ENCODE results near the gene PPP6R1. TPM values are rescaled to one million over a fixed set of nuclear protein-coding genes. Genes with fewer than 3 reads are reported as not detected.

PPP6R1 gene
- total and polyA plus RNA-seq, 2 of the 13 experiments (the other 11 are each of a cell fraction or from before 2014, with no cell fraction given), result 25.8 to 54.0 TPM

DNA sequence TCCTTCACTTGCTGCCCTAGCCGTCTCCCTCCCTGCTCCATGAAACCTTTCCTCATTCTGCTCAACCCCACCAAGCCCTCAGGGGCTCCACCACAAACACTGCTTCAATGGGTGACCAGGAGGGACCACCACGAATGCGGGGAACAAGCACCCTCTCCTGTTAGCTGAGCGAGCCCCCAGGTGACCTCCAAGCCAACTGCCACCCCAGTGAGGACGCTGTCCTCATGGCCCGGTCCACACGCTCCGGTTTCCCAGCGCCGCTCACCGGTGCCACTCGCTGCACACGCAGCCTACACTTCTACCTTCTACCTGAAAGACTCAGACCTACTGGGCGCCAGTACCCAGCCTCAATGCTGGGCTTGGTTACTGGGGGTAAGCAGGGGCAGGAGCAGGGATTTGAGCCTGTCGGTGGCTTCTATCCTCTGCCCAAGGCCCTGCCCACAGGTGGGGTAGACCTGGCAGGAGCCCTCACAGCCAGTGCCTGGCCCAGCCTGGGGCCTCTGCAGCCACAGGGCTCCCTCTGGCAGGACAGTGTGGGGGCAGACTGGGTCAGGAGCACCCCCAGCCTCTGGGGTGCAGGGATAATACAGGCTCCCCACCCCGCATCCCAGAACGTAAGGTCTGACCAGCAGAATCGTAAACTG is 29.6 kb downstream of the PPP6R1 start (continued):
- TF ChIP-seq PHF8 (CRISPR knock-in tag; IDR thresholded peaks at IDR 0.05), result 0 out of 2 replicates have a peak, but pooled peaks have one; percentile 6
- TF ChIP-seq HOXA7 (CRISPR knock-in tag; IDR thresholded peaks at IDR 0.05), result peak; percentile 55; the same call in 1 of the 2 replicates
- no peak for TF ChIP-seq ZNF567 (CRISPR knock-in tag; IDR thresholded peaks at IDR 0.05; ENCODE audit: borderline replicate concordance)
- TF ChIP-seq ZNF839 (CRISPR knock-in tag; IDR thresholded peaks at IDR 0.05; ENCODE audit: borderline replicate concordance), result 0 out of 2 replicates have a peak, but pooled peaks have one; percentile 13
- TF ChIP-seq MEIS1 (CRISPR knock-in tag; IDR thresholded peaks at IDR 0.05; ENCODE audit: borderline replicate concordance), result no peak
- peak; percentile 13; the same call in 1 of the 2 replicates for TF ChIP-seq MXD1 (CRISPR knock-in tag; IDR thresholded peaks at IDR 0.05)
- TF ChIP-seq ZBTB43 (CRISPR knock-in tag; conservative IDR thresholded peaks at IDR 0.05), result no peak
- TF ChIP-seq, protein P1, sequence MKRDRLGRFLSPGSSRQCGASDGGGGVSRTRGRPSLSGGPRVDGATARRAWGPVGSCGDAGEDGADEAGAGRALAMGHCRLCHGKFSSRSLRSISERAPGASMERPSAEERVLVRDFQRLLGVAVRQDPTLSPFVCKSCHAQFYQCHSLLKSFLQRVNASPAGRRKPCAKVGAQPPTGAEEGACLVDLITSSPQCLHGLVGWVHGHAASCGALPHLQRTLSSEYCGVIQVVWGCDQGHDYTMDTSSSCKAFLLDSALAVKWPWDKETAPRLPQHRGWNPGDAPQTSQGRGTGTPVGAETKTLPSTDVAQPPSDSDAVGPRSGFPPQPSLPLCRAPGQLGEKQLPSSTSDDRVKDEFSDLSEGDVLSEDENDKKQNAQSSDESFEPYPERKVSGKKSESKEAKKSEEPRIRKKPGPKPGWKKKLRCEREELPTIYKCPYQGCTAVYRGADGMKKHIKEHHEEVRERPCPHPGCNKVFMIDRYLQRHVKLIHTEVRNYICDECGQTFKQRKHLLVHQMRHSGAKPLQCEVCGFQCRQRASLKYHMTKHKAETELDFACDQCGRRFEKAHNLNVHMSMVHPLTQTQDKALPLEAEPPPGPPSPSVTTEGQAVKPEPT (CRISPR knock-in tag; IDR thresholded peaks at IDR 0.05; ENCODE audit: low read depth), result no peak
- TF ChIP-seq PHB2 (IDR thresholded peaks at IDR 0.05; ENCODE audit: partially characterized antibody), result no peak
- no peak for TF ChIP-seq YEATS4 (CRISPR knock-in tag; IDR thresholded peaks at IDR 0.05; ENCODE audit: borderline replicate concordance)
- TF ChIP-seq SP2 (CRISPR knock-in tag; IDR thresholded peaks at IDR 0.05), result no peak
- no peak for TF ChIP-seq NFIC (IDR thresholded peaks at IDR 0.05; ENCODE audit: low read length)
- TF ChIP-seq ZNF354B (CRISPR knock-in tag; IDR thresholded peaks at IDR 0.05), result no peak
- TF ChIP-seq, protein P2, sequence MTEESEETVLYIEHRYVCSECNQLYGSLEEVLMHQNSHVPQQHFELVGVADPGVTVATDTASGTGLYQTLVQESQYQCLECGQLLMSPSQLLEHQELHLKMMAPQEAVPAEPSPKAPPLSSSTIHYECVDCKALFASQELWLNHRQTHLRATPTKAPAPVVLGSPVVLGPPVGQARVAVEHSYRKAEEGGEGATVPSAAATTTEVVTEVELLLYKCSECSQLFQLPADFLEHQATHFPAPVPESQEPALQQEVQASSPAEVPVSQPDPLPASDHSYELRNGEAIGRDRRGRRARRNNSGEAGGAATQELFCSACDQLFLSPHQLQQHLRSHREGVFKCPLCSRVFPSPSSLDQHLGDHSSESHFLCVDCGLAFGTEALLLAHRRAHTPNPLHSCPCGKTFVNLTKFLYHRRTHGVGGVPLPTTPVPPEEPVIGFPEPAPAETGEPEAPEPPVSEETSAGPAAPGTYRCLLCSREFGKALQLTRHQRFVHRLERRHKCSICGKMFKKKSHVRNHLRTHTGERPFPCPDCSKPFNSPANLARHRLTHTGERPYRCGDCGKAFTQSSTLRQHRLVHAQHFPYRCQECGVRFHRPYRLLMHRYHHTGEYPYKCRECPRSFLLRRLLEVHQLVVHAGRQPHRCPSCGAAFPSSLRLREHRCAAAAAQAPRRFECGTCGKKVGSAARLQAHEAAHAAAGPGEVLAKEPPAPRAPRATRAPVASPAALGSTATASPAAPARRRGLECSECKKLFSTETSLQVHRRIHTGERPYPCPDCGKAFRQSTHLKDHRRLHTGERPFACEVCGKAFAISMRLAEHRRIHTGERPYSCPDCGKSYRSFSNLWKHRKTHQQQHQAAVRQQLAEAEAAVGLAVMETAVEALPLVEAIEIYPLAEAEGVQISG (CRISPR knock-in tag; IDR thresholded peaks at IDR 0.05), result no peak
- no peak for TF ChIP-seq CENPT (CRISPR knock-in tag; IDR thresholded peaks at IDR 0.05; ENCODE audit: low read depth)
- no peak for TF ChIP-seq ZNF335 (CRISPR knock-in tag; IDR thresholded peaks at IDR 0.05)
- no peak for TF ChIP-seq ZSCAN21 (CRISPR knock-in tag; IDR thresholded peaks at IDR 0.05; ENCODE audit: borderline replicate concordance)
- no peak for TF ChIP-seq GRHL1 (CRISPR knock-in tag; conservative IDR thresholded peaks at IDR 0.05)
- TF ChIP-seq ONECUT2 (CRISPR knock-in tag; IDR thresholded peaks at IDR 0.05), result no peak
